HUES6 (cell line): ENCODE measurements around the gene DDX60.
"Not testable (repeated sequence)": the region's sequence is repeated elsewhere in the genome, so short reads cannot be mapped to it uniquely, and the experiment has no call there.

Source experiments
- H3K27ac ChIP-seq: 2 replicates; pipeline ENCODE4 v1.7.0; 2013; ENCODE audit warnings: low read depth, mild to moderate bottlenecking, low read length, inconsistent platforms
- H3K27me3 ChIP-seq: 2 replicates; pipeline ENCODE4 v1.6.1; 2013; ENCODE audit warnings: low read length; ENCODE audit not compliant: control insufficient read depth, insufficient read depth
- H3K36me3 ChIP-seq: 2 replicates; pipeline ENCODE4 v1.6.1; 2013; ENCODE audit warnings: low read length; ENCODE audit not compliant: control insufficient read depth, insufficient read depth
- H3K4me1 ChIP-seq: 2 replicates; pipeline ENCODE4 v1.6.1; 2013; ENCODE audit warnings: low read length; ENCODE audit not compliant: control insufficient read depth, insufficient read depth
- H3K4me3 ChIP-seq: 2 replicates; pipeline ENCODE4 v1.5.1; 2013; ENCODE audit warnings: low read depth, low read length
- H3K9ac ChIP-seq: one replicate; pipeline ENCODE4 v1.6.1; 2013; ENCODE audit warnings: mild to moderate bottlenecking, low read length
- H3K9me3 ChIP-seq: 2 replicates; pipeline ENCODE4 v1.6.1; 2013; ENCODE audit warnings: low read depth, low read length; ENCODE audit not compliant: control insufficient read depth, insufficient read depth

The DDX60 gene

DNA sequence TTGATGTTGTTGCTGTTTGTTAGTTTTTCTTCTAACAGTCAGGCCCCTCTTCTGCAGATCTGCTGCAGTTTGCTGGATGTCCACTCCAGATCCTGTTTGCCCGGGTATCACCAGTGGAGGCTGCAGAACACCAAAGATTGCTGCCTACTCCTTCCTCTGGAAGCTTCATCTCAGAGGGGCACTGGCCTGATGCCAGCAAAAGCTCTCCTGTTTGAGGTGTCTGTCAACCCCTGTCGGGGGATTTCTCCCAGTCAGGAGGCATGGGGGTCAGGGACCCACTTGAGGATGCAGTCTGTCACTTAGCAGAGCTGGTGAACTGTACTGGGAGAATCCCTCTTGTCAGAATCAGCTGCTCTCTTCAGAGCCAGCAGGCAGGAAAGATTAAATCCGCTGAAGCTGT, 12.0 kb upstream of the DDX60 start:
- not testable (repeated sequence) for H3K9ac ChIP-seq, H3K36me3 ChIP-seq, H3K4me3 ChIP-seq, H3K27ac ChIP-seq, H3K27me3 ChIP-seq, H3K4me1 ChIP-seq, H3K9me3 ChIP-seq

DNA sequence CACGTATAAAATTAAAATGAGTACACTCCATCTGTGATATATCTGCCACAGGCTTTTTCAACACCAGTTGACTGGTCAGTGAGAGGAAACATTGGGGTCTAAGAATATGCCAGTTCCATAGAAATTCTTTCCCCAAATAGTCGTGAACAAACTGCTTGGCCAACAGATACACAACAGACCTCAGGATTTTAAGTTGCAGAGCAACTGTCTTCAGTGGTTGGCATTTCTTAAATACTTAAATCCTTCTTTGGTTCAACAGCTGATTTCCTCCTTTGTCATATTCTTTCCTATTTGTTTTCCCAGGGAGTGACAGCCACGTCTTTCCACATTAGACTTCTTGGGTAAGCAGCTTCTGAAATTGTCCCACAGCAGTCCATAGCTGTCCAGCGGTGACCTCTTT, 7.0 kb upstream of the DDX60 start:
- H3K27me3 ChIP-seq = no peaks in the 10 kb centered on the region
- no peak overlapping the region for H3K4me3 ChIP-seq
- no peaks in the 10 kb centered on the region for H3K9me3 ChIP-seq
- no peaks in the 10 kb centered on the region for H3K36me3 ChIP-seq
- no peak overlapping the region for H3K9ac ChIP-seq
- no peak overlapping the region for H3K27ac ChIP-seq
- no peaks in the 10 kb centered on the region for H3K4me1 ChIP-seq

DNA sequence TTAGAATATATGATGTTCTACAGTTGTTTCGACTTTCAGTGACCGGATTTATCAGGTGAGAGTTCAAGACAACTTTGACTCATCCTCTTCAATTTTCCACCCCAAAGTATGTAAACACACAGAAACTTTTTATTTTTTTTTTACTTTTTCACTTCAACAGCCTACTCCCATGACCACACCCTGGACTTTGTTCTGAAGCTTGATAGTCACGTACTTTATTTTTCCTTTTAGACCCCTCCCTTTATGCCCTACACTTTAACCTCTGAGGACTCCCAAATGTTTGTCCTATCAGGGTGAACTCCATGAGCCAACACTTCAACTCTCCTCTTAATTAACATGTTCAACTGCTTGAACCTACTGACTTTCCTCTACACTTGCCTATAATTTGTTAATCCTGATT, 2.5 kb upstream of the DDX60 start:
- Histone ChIP-seq H3K4me3 (no peak overlapping the region), H3K4me1 (peaks cover 13% of the 10 kb centered on the region; the same call in 1 of the 2 replicates), H3K9ac (no peak overlapping the region), H3K27ac (no peak overlapping the region), H3K27me3 (no peaks in the 10 kb centered on the region), H3K9me3 (no peaks in the 10 kb centered on the region), H3K36me3 (no peaks in the 10 kb centered on the region)

DNA sequence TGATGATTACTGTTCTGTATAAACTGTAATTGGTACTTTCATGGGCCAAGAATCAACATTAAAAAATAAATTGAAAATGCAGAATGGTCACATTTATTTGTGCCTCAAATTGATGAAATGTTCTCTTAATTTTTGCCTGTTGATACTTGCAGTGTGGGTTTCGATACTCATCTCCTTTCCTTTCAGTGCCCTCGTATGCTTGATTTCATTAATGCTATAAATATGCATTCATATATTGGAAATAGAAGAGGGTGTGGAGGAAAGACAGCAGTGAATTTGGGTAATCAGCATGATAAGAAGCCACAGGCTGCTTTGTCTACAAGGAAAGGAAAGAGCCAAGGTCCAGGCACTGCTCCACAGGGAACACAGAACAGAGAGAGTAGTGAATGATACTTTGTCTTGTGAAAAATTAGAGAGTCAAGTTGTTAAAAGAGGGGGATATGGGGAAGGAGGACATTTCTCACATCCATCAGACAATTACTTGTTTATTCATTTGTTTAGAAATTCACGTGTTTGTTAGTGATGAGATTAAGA, 1.0 kb upstream of the DDX60 start:
- no peak overlapping the region for H3K27ac ChIP-seq
- no peak overlapping the region for H3K9ac ChIP-seq
- no peaks in the 10 kb centered on the region for H3K36me3 ChIP-seq
- H3K9me3 ChIP-seq = no peaks in the 10 kb centered on the region
- H3K4me1 ChIP-seq = peaks cover 13% of the 10 kb centered on the region; the same call in 1 of the 2 replicates
- no peak overlapping the region for H3K4me3 ChIP-seq
- no peaks in the 10 kb centered on the region for H3K27me3 ChIP-seq

DNA sequence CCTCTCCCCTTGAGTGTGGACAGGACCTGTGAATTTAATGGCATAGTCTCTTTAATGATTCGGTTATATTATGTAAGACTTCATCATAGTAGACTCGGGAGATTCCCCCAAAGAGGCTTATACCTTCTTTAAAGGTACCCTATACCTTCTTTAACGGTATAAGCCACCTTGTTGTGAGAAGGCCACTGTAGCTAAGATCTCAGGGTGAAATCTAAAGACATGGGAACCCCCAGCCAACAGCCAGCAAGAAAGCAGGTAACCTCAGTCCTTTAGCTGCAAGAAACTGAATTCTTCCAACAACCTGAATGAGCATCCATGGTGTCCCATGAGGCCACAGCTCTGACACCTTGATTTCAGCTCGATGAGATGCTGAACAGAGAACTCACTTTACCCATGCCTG, 931 bp downstream of the DDX60 start:
- no peak overlapping the region for H3K9ac ChIP-seq

DNA sequence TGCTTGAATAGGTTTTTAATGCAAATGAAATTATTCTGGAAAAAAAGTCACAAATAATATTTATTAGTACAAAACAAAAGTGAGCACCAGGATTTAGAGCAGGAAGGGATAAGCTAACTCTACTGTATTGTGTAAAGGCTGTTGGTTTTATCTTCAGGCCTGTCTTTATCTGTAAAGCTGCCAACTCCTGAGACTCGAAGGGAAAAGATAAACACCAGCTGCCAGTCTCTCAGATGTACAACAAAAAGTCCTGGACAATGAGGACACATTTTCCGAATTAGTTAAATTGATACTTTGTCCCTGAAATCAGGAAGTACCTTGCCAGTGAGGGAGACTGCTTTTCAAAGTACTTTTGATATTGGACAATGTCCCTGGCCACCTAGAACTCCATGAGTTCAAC, 8.8 kb downstream of the DDX60 start:
- Histone ChIP-seq H3K9me3 (no peaks in the 10 kb centered on the region), H3K27ac (no peak overlapping the region), H3K36me3 (no peaks in the 10 kb centered on the region), H3K4me1 (no peaks in the 10 kb centered on the region; the same call in 1 of the 2 replicates), H3K27me3 (no peaks in the 10 kb centered on the region), H3K9ac (no peak overlapping the region), H3K4me3 (no peak overlapping the region)

More for the DNA sequence above, 931 bp downstream of the DDX60 start:
- H3K9me3 ChIP-seq = no peaks in the 10 kb centered on the region
- H3K4me1 ChIP-seq = peaks cover 13% of the 10 kb centered on the region; the same call in 1 of the 2 replicates
- H3K36me3 ChIP-seq = no peaks in the 10 kb centered on the region
- H3K27me3 ChIP-seq = no peaks in the 10 kb centered on the region
- no peak overlapping the region for H3K27ac ChIP-seq
- H3K4me3 ChIP-seq = peak overlapping the region; percentile 88

DNA sequence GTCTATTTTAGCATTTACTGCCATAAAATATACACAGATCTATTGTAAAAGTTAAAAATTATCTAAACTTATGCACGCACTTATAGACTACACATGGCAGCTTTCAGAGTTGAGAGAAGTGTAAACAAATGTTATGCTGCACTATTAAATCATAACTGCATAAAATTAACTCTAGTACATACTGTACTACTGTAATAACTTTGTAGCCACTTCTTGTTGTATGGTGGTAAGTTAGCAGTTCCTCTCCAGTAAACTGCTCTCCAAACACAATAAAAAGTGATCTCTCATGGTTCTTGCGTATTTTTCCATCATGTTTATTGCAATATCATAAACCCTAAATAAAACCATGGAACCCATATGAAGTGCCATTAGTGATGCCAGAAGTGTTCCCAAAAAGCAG, 9.6 kb downstream of the DDX60 start:
- Histone ChIP-seq H3K4me3 (no peak overlapping the region), H3K4me1 (no peaks in the 10 kb centered on the region; the same call in 1 of the 2 replicates), H3K27ac (no peak overlapping the region), H3K9me3 (no peaks in the 10 kb centered on the region), H3K9ac (no peak overlapping the region), H3K27me3 (no peaks in the 10 kb centered on the region), H3K36me3 (no peaks in the 10 kb centered on the region)

DNA sequence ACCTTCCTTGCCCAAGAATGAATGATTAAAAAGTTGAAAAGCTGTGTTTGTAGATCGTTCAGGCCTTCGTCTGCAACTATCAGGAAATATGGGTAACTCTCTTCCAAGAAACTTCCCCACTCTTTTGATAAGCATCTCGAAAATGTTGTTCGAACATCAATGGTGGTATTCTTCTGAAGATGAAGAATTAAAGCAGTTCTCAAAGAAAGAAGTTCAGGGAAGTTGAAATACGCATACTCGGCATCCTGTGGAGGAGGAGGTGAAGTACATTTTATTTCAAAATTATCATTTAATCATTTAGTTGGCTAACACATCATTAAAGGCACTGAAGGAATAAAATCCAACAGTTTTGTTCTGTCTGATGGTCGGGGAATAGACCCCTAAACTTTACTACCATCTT, 12.1 kb downstream of the DDX60 start:
- Histone ChIP-seq H3K27me3 (no peaks in the 10 kb centered on the region), H3K4me3 (no peak overlapping the region), H3K36me3 (no peaks in the 10 kb centered on the region), H3K4me1 (no peaks in the 10 kb centered on the region), H3K9me3 (no peaks in the 10 kb centered on the region), H3K9ac (no peak overlapping the region), H3K27ac (no peak overlapping the region)

DNA sequence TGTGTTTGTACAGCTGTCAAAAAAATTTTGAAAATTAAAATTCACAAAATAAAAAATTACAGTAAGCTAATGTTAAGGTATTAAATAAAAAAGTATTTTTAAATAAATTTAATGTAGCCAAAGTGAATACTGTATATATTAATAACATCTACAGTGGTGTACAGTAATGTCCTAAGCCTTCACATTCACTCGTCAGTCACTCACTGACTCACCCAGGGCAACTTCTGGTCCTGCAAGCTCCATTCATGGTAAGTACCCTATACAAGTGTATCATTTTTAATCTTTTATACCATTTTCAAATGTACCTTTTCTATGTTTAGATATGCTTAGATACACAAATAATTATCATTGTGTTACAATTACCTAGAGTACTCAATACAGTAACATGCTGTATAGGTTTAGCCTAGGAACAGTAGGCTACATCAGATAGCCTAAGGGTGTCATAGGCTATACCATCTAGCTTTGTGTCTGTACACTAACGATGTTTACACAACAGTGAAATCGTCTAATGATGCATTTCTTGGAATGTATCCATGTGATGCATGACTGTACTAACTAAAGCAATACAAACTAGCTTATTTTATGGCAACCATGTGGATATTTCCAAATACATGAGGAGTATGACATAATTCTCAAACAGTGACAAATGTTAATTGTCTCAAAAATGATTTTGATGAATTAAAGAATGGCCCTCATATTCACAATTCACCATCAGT, 13.7 kb downstream of the DDX60 start:
- no peaks in the 10 kb centered on the region for H3K27me3 ChIP-seq
- H3K9me3 ChIP-seq = no peaks in the 10 kb centered on the region
- H3K9ac ChIP-seq = no peak overlapping the region
- no peaks in the 10 kb centered on the region for H3K4me1 ChIP-seq
- no peak overlapping the region for H3K4me3 ChIP-seq
- no peaks in the 10 kb centered on the region for H3K36me3 ChIP-seq
- no peak overlapping the region for H3K27ac ChIP-seq

DNA sequence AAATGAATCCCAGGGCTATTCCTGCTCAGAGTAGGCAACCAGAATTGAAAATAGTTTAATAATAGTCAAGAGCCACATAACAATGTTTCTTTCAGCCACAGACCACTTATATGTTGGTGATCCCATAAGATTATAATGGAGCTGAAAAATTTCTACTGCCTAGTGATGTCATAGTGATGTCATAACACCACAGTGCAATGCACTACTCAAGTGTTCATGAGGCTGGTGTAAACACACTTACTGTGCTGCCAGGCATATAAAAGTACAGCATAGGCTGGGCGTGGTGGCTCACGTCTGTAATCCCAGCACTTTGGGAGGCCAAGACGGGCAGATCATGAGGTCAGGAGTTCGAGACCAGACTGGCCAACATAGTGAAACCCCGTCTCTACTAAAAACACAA, 15.1 kb downstream of the DDX60 start:
- not testable (repeated sequence) for H3K27ac ChIP-seq, H3K36me3 ChIP-seq, H3K27me3 ChIP-seq, H3K4me3 ChIP-seq, H3K4me1 ChIP-seq, H3K9ac ChIP-seq, H3K9me3 ChIP-seq

DNA sequence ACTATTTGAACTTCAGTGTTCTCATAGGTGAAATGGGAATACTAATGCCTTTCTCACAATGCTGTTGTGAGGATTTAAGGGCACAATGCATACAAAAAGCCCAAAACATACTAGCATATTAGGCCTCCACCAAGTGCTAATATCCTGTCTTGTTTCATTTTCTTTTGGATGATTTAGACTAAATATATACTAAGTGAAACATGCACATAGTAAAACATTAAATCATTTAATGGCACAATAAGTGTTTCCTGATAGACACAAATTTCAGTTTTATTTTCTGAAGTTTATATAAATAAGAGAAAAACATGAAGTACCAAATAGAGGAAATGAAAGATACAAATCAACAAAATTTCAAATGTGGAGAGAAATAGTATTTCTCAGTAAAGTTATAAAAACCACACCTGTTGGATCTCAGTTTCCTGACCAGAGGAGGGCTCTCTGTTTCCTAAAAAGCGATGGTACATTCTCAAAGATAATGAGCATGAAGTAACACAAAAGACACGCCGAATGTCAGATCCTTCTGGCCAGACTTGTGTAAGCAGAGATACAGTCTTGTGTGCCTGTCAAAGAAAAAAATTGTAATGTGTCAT, 25.1 kb downstream of the DDX60 start:
- Histone ChIP-seq H3K27me3 (no peaks in the 10 kb centered on the region), H3K9ac (no peak overlapping the region), H3K36me3 (no peaks in the 10 kb centered on the region), H3K9me3 (no peaks in the 10 kb centered on the region), H3K27ac (no peak overlapping the region), H3K4me1 (no peaks in the 10 kb centered on the region), H3K4me3 (no peak overlapping the region)
